ENCODE measurements around the gene RSPH3. TPM values are rescaled to one million over a fixed set of nuclear protein-coding genes. Genes with fewer than 3 reads are reported as not detected.

RSPH3 gene
- total RNA-seq, 8 experiments from 2014 or later: 2.8 to 13.7 (median 4.7) TPM

Other genes starting within 250 kb of the RSPH3 start
- gene EZR, start 180.8 kb downstream of the RSPH3 start, total RNA-seq: 100 to 1,000 TPM in 1 of 8 experiments, 10 to 100 TPM in 7; 10.9 to 180 (median 24.5) TPM
- 1 to 10 TPM in 1 of 8 experiments, under 1 TPM in 7; 0.13 to 1.4 (median 0.26) TPM for gene TAGAP, start 44.8 kb upstream of the RSPH3 start, total RNA-seq
- gene FNDC1, start 169.2 kb upstream of the RSPH3 start, total RNA-seq: 10 to 100 TPM in 1 of 8 experiments, 1 to 10 TPM in 2, under 1 TPM in 5; 0.05 to 50.8 (median 0.42) TPM

All from motor neuron (in vitro differentiated cells).